A549 (cell line): ENCODE measurements around the gene DERA.

Source experiments
- CBX2 ChIP-seq: fragments of 200-600 bp; sonication (generic); IDR thresholded peaks from 2 replicates; pipeline ENCODE4 v1.6.1; 2016; ENCODE audit warnings: low read depth, mild to moderate bottlenecking, borderline replicate concordance
- CEBPB ChIP-seq, 2 experiments: fragments of >200 bp in 1 of 2; sonication (Bioruptor Twin) in 1 of 2; formaldehyde crosslinking in 1 of 2; IDR thresholded peaks; 2 replicates each; pipeline ENCODE4 v1.6.1; 2012 to 2016
- CHD2 ChIP-seq: fragments of 150-350 bp; IDR thresholded peaks from 2 replicates; pipeline ENCODE4 v1.6.1; 2014; ENCODE audit warnings: low read length; ENCODE audit not compliant: partially characterized antibody
- CTCF ChIP-seq: fragments of >200 bp; sonication (Bioruptor Twin); formaldehyde crosslinking; IDR thresholded peaks from 3 replicates; pipeline ENCODE4 v1.5.1; 2016
- EP300 ChIP-seq, 2 experiments: fragments of >200 bp; sonication (Bioruptor Twin); formaldehyde crosslinking; IDR thresholded peaks; 2 replicates in 1 of 2; 3 replicates in 1 of 2; pipeline ENCODE4 v1.6.1; 2016 to 2017
- JUN ChIP-seq, 2 experiments: fragments of >200 bp; sonication (Bioruptor Twin); formaldehyde crosslinking; IDR thresholded peaks; 2 replicates in 1 of 2; 3 replicates in 1 of 2; pipeline ENCODE4 v1.6.1; 2016 to 2017
- MAX ChIP-seq: IDR thresholded peaks from 2 replicates; pipeline ENCODE4 v1.6.1; 2012
- NFE2L2 ChIP-seq: fragments of 150-350 bp; conservative IDR thresholded peaks from 2 replicates; pipeline ENCODE4 v1.6.1; 2014; ENCODE audit warnings: low read length
- POLR2A ChIP-seq: IDR thresholded peaks from 2 replicates; pipeline ENCODE4 v1.6.1; 2012; ENCODE audit warnings: mild to moderate bottlenecking, low read length
- RAD21 ChIP-seq, 2 experiments: fragments of >200 bp in 1 of 2; sonication (Bioruptor Twin) in 1 of 2; formaldehyde crosslinking in 1 of 2; IDR thresholded peaks in 1 of 2; conservative IDR thresholded peaks in 1 of 2; 2 replicates in 1 of 2; 3 replicates in 1 of 2; pipeline ENCODE4 v1.6.1; 2012 to 2018; ENCODE audit warnings: inconsistent platforms in 1 of 2

GRCh38 chr12:16016748-16017147 is 105.6 kb downstream of the DERA start:
- TF ChIP-seq NFE2L2 (no peak), CBX2 (no peak), MAX (no peak), CTCF (no peak), POLR2A (no peak), RAD21 (conservative IDR thresholded peaks at IDR 0.05 in 1 of 2, IDR thresholded peaks at IDR 0.05 in 1 of 2) (no peak), CEBPB (IDR thresholded peaks at IDR 0.05) (no peak), CHD2 (no peak), JUN (IDR thresholded peaks at IDR 0.05) (no peak), EP300 (IDR thresholded peaks at IDR 0.05) (no peak)
